ENCODE measurements around the gene ZNF862. TPM values are rescaled to one million over a fixed set of nuclear protein-coding genes. Genes with fewer than 3 reads are reported as not detected.

Gene ZNF862
- total and polyA plus RNA-seq, 2 of the 8 experiments (the other 6 are each of a cell fraction or from before 2014, with no cell fraction given), result 1.8 to 3.9 TPM

DNA sequence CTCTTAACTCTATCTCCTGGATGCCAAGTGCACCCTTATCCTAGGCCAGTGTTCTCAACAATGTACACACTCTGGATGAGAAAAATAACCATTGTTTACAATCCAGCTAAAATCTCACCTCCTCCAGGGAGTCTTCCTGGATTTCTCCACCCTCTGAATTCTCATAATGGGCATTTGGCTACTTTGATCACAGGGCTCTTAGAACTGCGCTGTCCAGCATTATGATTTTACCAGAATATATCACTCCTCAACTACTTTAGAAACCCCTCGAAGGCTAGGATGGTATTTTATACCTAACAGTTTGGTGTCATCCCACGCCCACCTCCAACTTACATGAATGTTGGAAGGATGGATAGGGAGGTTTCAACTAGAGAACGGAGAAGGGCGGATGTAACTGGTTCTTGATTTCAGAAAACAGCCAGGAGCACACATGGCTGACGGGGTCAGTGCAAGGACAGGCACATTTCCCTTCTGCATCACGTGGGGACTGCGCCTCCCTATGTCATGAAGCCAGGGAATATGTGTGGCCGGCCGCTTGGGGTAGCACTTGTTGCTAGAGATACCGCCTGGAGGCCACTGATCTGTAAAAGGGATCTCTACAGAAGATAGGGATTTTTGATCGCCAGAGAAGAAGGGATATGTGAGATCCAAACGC is 34.4 kb downstream of the ZNF862 start (continued):
- TF ChIP-seq CHD1 (IDR thresholded peaks at IDR 0.05; ENCODE audit: low read depth, low read length), result no peak
- TF ChIP-seq CBX8 (IDR thresholded peaks at IDR 0.05; ENCODE audit: borderline replicate concordance, low read depth, low read length), result no peak
- no peak for TF ChIP-seq BACH1 (IDR thresholded peaks at IDR 0.05; ENCODE audit: low read length)
- no peak for TF ChIP-seq EZH2 (IDR thresholded peaks at IDR 0.05; ENCODE audit: low read depth, low read length, severe bottlenecking)
- TF ChIP-seq HDAC6 (IDR thresholded peaks at IDR 0.05; ENCODE audit: low read depth, low read length), result no peak
- no peak for TF ChIP-seq BCL11A (IDR thresholded peaks at IDR 0.05; ENCODE audit: low read depth in 2 of 2, low read length in 2 of 2)
- TF ChIP-seq, protein P1, sequence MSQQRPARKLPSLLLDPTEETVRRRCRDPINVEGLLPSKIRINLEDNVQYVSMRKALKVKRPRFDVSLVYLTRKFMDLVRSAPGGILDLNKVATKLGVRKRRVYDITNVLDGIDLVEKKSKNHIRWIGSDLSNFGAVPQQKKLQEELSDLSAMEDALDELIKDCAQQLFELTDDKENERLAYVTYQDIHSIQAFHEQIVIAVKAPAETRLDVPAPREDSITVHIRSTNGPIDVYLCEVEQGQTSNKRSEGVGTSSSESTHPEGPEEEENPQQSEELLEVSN (IDR thresholded peaks at IDR 0.05), result no peak; the same call in 1 of the 2 replicates
- no peak for TF ChIP-seq FOSL1 (IDR thresholded peaks at IDR 0.05; ENCODE audit: insufficient read depth, low read depth, low read length)
- TF ChIP-seq, protein P2, sequence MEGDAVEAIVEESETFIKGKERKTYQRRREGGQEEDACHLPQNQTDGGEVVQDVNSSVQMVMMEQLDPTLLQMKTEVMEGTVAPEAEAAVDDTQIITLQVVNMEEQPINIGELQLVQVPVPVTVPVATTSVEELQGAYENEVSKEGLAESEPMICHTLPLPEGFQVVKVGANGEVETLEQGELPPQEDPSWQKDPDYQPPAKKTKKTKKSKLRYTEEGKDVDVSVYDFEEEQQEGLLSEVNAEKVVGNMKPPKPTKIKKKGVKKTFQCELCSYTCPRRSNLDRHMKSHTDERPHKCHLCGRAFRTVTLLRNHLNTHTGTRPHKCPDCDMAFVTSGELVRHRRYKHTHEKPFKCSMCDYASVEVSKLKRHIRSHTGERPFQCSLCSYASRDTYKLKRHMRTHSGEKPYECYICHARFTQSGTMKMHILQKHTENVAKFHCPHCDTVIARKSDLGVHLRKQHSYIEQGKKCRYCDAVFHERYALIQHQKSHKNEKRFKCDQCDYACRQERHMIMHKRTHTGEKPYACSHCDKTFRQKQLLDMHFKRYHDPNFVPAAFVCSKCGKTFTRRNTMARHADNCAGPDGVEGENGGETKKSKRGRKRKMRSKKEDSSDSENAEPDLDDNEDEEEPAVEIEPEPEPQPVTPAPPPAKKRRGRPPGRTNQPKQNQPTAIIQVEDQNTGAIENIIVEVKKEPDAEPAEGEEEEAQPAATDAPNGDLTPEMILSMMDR (IDR thresholded peaks at IDR 0.05; ENCODE audit: control extremely low read depth in 1 of 3, insufficient read depth in 1 of 3, low read depth in 1 of 3, low read length in 3 of 3), result peak in 1 of 3 experiments; percentile 9; a peak in 1 of 4 replicates
- TF ChIP-seq CTBP2 (IDR thresholded peaks at IDR 0.05; ENCODE audit: borderline replicate concordance, insufficient read depth, insufficient read length, low read length), result no peak
- TF ChIP-seq RAD21 (IDR thresholded peaks at IDR 0.05 in 1 of 2, conservative IDR thresholded peaks at IDR 0.05 in 1 of 2; ENCODE audit: low read depth in 2 of 2, low read length in 2 of 2), result peak; percentile 3 to 8; a peak in 1 of 4 replicates
- TF ChIP-seq MAFK (IDR thresholded peaks at IDR 0.05; ENCODE audit: low read depth, low read length), result no peak
- no peak for TF ChIP-seq RXRA (IDR thresholded peaks at IDR 0.05; ENCODE audit: insufficient read depth, low read depth, low read length)
